Activated naive CD8-positive, alpha-beta T cell treated with anti-CD3 and anti-CD28 coated beads, Interleukin-2, amount 50 U/mL, for 16 hours (primary cell): Measurements from ENCODE around the gene GRWD1.

Experiments used
- DNase-seq: peaks from one replicate; pipeline ENCODE4 v3.0.0-alpha.2; 2020; ENCODE audit warnings: low read depth, low spot score

The GRWD1 gene

GRCh38 chr19:48424694-48425219 is 21.0 kb upstream of the GRWD1 start:
- no peak for DNase-seq

DNA sequence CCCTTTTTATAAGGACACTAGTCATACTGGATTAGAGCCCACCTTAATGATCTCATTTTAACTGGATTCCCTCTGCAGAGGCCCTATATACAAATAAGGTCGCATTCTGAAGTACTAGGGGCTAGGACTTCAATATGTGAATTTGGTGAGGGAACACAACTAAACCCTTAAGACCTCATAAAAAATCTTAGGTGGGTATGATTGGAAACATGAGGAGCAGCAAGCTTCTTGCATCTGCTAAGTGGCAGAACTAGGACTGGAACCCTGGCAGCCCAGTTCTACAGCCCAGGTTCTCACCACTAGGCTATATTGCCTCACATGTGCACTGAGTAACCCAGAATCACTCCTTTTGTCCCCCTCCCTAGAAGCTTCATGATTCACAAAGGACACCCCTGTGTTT is 17.1 kb upstream of the GRWD1 start:
- DNase-seq: no peak

DNA sequence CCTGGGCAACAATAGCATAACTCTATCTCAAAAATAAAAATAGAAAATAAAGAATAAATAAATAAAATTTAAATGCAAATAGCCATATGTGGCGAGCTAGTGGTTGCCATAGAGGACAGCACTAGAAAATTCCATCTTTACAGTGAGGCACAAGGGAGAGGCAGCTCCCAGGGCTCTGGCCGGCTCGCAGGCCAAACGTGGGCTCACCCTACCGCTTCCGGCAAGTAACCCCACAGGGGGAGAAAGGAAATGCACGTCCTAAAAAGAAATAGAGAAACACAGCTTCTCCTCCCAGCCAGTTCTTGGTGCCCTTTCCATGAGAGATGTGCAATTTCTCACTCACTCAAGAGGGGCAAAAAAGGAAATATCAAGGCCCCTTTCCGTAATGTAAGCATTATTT is 12.4 kb upstream of the GRWD1 start:
- no peak for DNase-seq

DNA sequence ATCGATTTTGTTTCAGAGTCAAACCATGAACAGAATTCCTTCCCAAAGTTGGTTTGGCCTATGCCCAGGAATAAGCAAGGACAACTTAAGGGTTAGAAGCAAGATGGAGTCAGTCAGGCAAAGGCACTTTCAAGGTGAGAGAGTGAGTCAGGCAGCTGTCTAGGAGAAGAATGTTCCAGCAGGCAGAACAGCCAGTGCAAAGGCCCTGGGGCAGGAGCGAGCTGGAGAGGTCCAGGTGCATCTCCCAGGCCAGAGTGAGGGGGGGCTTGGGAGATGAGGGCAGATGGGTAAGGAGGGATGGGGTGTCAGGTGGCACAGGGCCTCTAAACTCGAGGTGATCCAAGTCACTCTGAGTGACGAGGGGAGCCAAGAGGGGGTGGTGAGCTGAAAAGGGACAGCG is 9.2 kb upstream of the GRWD1 start:
- no peak for DNase-seq

GRCh38 chr19:48441360-48442050 is 4.3 kb upstream of the GRWD1 start:
- DNase-seq: no peak

GRCh38 chr19:48442116-48443035 is 3.4 kb upstream of the GRWD1 start:
- DNase-seq: no peak

DNA sequence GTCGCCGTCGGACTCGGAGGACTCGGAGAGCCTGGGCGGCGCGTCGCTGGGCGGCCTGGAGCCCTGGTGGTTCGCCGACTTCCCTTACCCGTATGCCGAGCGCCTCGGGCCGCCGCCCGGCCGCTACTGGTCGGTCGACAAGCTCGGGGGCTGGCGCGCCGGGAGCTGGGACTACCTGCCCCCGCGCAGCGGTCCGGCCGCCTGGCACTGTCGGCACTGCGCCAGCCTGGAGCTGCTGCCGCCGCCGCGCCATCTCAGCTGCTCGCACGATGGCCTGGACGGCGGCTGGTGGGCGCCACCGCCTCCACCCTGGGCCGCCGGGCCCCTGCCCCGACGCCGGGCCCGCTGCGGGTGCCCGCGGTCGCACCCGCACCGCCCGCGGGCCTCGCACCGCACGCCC is 2.5 kb upstream of the GRWD1 start:
- no peak for DNase-seq

- no peak for DNase-seq
These were observed 2.1 kb upstream of the GRWD1 start for GRCh38 chr19:48443731-48444128.

DNA sequence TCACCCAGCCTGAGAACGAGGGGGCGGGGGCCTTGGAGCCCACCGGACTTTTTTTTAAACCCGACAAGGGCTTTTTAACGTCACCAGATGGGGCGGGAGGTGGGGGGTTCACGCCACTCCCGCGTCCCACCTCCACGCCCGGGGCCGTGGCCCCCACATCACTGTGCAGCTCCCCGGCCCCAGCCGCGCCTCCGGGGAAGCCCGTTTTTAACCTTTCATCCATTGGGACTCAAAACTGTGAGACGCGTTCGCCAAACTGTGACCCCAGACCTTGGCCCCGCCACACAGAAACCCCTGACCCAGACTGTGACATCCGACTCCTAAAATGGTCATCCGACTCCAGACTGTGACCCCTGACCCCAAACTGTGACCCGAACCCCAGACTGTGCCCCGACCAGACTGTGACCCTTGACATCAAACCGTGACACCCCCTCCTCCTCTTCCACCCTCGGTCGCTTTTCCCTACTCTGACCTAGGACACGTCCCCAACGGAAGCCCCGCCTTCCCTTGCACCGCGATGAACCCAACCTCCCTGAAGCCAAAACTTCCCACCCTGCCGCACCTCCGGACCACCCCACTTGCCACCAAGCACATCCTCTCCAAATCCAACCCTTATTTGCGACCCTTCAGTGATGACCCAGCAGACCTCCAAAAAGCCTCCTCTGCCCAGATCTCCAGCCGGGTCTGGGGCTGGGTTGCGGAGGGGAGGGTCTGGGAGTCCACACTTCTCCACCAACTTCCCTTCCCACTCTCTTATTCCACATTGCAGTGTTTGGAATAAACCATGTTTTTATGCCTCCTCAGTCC is 1.5 kb upstream of the GRWD1 start:
- DNase-seq: no peak

- no peak for DNase-seq
These were observed 915 bp upstream of the GRWD1 start for GRCh38 chr19:48444936-48445200.

GRCh38 chr19:48445256-48445605 is 552 bp upstream of the GRWD1 start:
- DNase-seq: no peak

- DNase-seq: no peak
These were observed 796 bp downstream of the GRWD1 start for GRCh38 chr19:48446579-48446978.

DNA sequence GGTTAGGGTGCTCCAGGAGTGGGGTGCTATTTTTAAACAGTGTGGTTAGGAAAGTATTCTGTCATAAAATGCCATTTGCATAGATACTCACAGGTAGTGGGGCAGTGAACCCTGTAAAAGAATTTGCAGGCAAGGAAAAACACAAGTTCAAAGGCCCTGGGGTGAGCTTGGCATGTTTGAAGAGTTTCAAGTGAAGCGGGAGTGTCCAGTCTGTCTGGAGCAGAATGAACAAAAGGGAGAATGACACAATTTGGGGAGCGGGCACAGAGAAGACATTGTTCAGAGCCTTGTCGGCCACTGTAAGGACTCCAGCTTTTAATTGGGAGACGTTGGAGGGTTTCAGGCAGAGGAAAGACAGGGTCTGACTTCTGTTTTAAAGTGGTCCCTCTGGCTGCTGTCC is 2.8 kb downstream of the GRWD1 start:
- no peak for DNase-seq

GRCh38 chr19:48450441-48450840 is 4.7 kb downstream of the GRWD1 start:
- no peak for DNase-seq

DNA sequence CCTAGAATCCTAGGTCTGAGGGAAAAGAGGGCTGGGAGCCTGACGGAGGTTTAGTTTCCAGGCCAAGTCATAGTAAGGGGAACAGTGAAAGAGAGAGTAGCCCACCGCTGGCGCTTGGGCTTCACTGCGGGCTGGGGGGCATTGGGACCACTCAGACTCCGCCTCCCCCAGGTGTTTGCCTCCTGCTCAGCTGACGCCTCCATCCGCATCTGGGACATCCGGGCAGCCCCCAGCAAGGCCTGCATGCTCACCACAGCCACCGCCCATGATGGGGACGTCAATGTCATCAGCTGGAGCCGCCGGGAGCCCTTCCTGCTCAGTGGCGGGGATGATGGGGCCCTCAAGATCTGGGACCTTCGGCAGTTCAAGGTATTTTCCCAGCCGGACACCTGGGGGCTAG is 5.1 kb downstream of the GRWD1 start:
- no peak for DNase-seq

DNA sequence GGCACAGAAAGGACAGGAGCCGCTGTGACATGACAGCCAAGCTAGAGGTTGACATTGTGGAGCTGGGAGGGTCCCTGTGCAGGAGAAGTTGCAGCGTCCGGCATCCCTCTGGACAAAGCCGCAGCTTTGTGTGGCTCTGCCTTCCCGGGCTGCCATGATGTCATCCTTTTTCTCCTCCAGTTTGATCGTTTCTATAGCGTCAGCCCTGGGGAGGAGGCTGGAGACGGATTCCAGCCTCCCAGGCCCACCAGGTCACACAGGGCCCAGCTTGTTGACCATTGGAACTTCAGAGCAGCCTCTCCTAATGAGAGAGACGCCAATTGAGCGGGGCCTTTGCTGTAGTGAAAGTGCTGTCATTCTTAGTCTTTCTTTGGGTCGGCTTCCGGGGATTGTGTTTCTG is 5.8 kb downstream of the GRWD1 start:
- DNase-seq: no peak

- DNase-seq: no peak
These were observed 6.8 kb downstream of the GRWD1 start for GRCh38 chr19:48452289-48453190.

DNA sequence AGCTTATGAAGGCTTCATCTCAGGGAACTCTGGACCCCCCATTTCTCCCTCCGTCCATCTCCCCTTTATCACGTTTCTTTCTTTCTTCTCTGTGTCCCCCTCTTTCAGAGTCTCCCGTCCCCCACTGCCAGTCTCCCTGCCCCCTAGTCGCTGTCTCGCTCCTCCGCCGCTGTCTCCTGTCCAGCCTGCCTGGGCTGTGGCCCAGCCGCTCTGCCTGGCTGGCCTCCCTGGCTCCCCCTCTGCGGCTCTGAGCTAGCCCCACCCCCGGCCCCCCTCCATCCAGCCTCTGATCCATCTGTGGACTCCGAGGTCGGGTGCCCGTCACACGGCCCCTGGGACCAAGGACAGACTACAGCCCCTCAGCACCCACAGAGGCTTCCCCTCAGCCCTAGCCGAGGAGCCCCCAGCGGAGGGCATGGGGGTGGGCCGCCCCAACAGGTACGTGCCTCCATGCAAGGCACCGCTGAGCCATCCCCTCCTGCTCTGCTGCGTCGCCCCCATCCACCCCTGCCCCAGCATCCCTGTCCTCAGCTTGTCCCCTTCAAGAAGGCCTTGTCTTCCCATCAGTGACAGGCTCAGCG is 8.5 kb downstream of the GRWD1 start:
- DNase-seq: no peak

GRCh38 chr19:48455171-48455907 is 9.6 kb downstream of the GRWD1 start, which contains the start of gene KCNJ14:
TSS of gene KCNJ14 (plus strand) at chr19:48455574. CDS start at chr19:48461725, 6,151 bp downstream.
- no peak for DNase-seq

DNA sequence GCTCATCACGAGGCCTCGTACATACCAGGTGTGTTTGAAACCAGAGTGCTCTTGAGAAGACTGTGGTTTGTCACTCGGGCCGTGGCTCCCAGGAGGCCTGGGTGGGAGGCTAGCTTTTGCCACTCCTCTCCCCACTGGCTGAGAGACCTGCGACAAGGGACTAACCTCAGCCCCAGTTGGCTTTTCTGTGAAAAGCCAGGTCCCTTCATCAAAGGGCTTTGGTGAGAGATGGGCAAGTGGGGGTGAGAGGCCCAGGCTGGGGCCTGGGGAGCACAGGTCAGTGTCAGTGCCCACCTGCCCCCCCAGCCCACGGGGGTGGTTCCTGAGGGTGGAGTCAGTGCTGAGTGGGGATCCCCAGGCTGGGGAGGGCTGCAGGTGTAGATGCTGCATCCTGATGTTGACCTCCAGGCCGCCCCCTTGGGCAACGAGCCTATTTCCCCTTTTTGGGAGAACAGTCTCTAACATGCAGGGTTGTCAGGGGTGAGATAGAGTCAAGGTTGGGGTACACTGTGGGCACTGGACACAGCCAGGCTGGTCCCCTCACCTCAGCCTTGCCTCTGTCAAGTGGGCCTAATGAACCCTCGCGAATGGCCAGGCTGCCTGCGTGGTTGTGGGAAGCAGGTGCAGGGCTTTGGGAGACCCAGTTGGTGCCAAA is 10.3 kb downstream of the GRWD1 start:
- no peak for DNase-seq
